ENCODE results near the gene JAK1.

- TF ChIP-seq EZH2phosphoT487 (IDR thresholded peaks at IDR 0.05; ENCODE audit: insufficient read depth, low read depth) (no peak), EZH2 (IDR thresholded peaks at IDR 0.05; ENCODE audit: insufficient read depth, poor library complexity, severe bottlenecking) (no peak)
Observed at GRCh38 chr1:64854674-64855073, 111.7 kb downstream of the JAK1 start.

Data from GM23248 (cell line).